GM19023 (cell line): ENCODE results near the gene OR51B2.
"Not testable (repeated sequence)": the region's sequence is repeated elsewhere in the genome, so short reads cannot be mapped to it uniquely, and the experiment has no call there.

Experiments used
- ATAC-seq: cut with Tn5 transposase; IDR thresholded peaks from one replicate; pipeline ENCODE4 v1.9.1; 2021; ENCODE audit warnings: mild to moderate bottlenecking, moderate library complexity; ENCODE audit not compliant: unreplicated experiment

OR51B2 gene

GRCh38 chr11:5324197-5324596, at the start of gene OR51B2:
Gene OR51B2 (minus strand): TSS chr11:5324297. CDS start chr11:5324297, 0 bp downstream.
- no peak for ATAC-seq

- no peak for ATAC-seq
These were observed 45.7 kb upstream of the OR51B2 start for GRCh38 chr11:5369789-5370188.

GRCh38 chr11:5368502-5369043, 44.5 kb upstream of the OR51B2 start:
- ATAC-seq: no peak

- ATAC-seq: no peak
These were observed 43.5 kb upstream of the OR51B2 start for GRCh38 chr11:5367448-5368074.

- ATAC-seq: no peak
These were observed 42.8 kb upstream of the OR51B2 start for GRCh38 chr11:5366856-5367255.

- ATAC-seq: not testable (repeated sequence)
These were observed 42.3 kb upstream of the OR51B2 start for GRCh38 chr11:5366365-5366764.

GRCh38 chr11:5364214-5364613, 40.1 kb upstream of the OR51B2 start:
- no peak for ATAC-seq

GRCh38 chr11:5363679-5364078, 39.6 kb upstream of the OR51B2 start:
- ATAC-seq: no peak

- no peak for ATAC-seq
These were observed 38.0 kb upstream of the OR51B2 start for GRCh38 chr11:5362017-5362625.

- ATAC-seq: not testable (repeated sequence)
These were observed 31.9 kb upstream of the OR51B2 start for GRCh38 chr11:5356031-5356430.

GRCh38 chr11:5351208-5351607, 27.1 kb upstream of the OR51B2 start, which contains the start of gene OR51B6:
Gene OR51B6 (plus strand): TSS chr11:5351508. CDS start chr11:5351508, 0 bp downstream.
- no peak for ATAC-seq

GRCh38 chr11:5349550-5349949, 25.5 kb upstream of the OR51B2 start:
- ATAC-seq: no peak

- no peak for ATAC-seq
These were observed 24.6 kb upstream of the OR51B2 start for GRCh38 chr11:5348551-5349194.

GRCh38 chr11:5345831-5346230, 21.7 kb upstream of the OR51B2 start:
- no peak for ATAC-seq

- ATAC-seq: no peak
These were observed 19.6 kb upstream of the OR51B2 start, which contains the start of gene OR51B5 for GRCh38 chr11:5343474-5344335. Gene OR51B5 (minus strand): TSS chr11:5343524. CDS start chr11:5343524, 0 bp downstream.

- ATAC-seq: peak; percentile 59
These were observed 15.8 kb upstream of the OR51B2 start for GRCh38 chr11:5339771-5340322.

- ATAC-seq: not testable (repeated sequence)
These were observed 13.2 kb upstream of the OR51B2 start for GRCh38 chr11:5337253-5337652.

GRCh38 chr11:5336331-5336730, 12.2 kb upstream of the OR51B2 start:
- no peak for ATAC-seq

- ATAC-seq: no peak
These were observed 11.1 kb upstream of the OR51B2 start for GRCh38 chr11:5335170-5335569.

GRCh38 chr11:5317292-5317691, 6.8 kb downstream of the OR51B2 start:
- ATAC-seq: no peak
